GM21367 (cell line): ENCODE results near the gene RELL1.

Experiments
- ATAC-seq: cut with Tn5 transposase; IDR thresholded peaks from one replicate; pipeline ENCODE4 v1.9.1; 2021; ENCODE audit not compliant: unreplicated experiment

The RELL1 gene

GRCh38 chr4:37603711-37604110, 82.5 kb downstream of the RELL1 start:
- no peak for ATAC-seq

GRCh38 chr4:37603070-37603468, 83.1 kb downstream of the RELL1 start:
- ATAC-seq = peak; percentile 75

- ATAC-seq = no peak
Observed at GRCh38 chr4:37602454-37603069, 83.6 kb downstream of the RELL1 start.

- no peak for ATAC-seq
Observed at GRCh38 chr4:37601531-37601930, 84.6 kb downstream of the RELL1 start.

- no peak for ATAC-seq
Observed at GRCh38 chr4:37599092-37599790, 86.9 kb downstream of the RELL1 start.

GRCh38 chr4:37597034-37597433, 89.1 kb downstream of the RELL1 start:
- no peak for ATAC-seq

- no peak for ATAC-seq
Observed at GRCh38 chr4:37595875-37596680, 90.1 kb downstream of the RELL1 start.

GRCh38 chr4:37594099-37594498, 92.1 kb downstream of the RELL1 start:
- no peak for ATAC-seq

- no peak for ATAC-seq
Observed at GRCh38 chr4:37591349-37591748, 94.8 kb downstream of the RELL1 start.

- ATAC-seq = no peak
Observed at GRCh38 chr4:37590016-37590415, 96.2 kb downstream of the RELL1 start.

- no peak for ATAC-seq
Observed at GRCh38 chr4:37588150-37588549, 98.0 kb downstream of the RELL1 start.

- ATAC-seq = no peak
Observed at GRCh38 chr4:37586194-37586593, 100.0 kb downstream of the RELL1 start.

GRCh38 chr4:37584493-37585060, 101.6 kb downstream of the RELL1 start:
- ATAC-seq = no peak

GRCh38 chr4:37584071-37584470, 102.1 kb downstream of the RELL1 start:
- no peak for ATAC-seq

GRCh38 chr4:37573566-37573965, 112.6 kb downstream of the RELL1 start:
- no peak for ATAC-seq

GRCh38 chr4:37568489-37568888, 117.7 kb downstream of the RELL1 start:
- no peak for ATAC-seq

GRCh38 chr4:37567836-37568235, 118.3 kb downstream of the RELL1 start:
- ATAC-seq = no peak

GRCh38 chr4:37562592-37562991, 123.6 kb downstream of the RELL1 start:
- no peak for ATAC-seq

GRCh38 chr4:37561803-37562207, 124.4 kb downstream of the RELL1 start:
- ATAC-seq = peak; percentile 83

GRCh38 chr4:37561196-37561802, 124.9 kb downstream of the RELL1 start:
- ATAC-seq = no peak
